Lower leg skin (tissue), 3 donors: ENCODE measurements around the gene ANKRD45.

Experiments used
- CTCF ChIP-seq, 3 donors: fragments of 450-650 bp; IDR thresholded peaks; one replicate each; pipeline ENCODE4 v1.5.1; 2016; ENCODE audit warnings: antibody characterized with exemption in 3 of 3, mild to moderate bottlenecking in 3 of 3, moderate library complexity in 2 of 3
- POLR2A ChIP-seq, 2 donors: fragments of 450-650 bp; IDR thresholded peaks; one replicate each; pipeline ENCODE4 v1.6.1; 2016 to 2017; ENCODE audit warnings: antibody characterized with exemption in 2 of 2, mild to moderate bottlenecking in 1 of 2, moderate library complexity in 1 of 2

GRCh38 chr1:173693238-173693637 is 23.6 kb upstream of the ANKRD45 start:
- no peak for TF ChIP-seq CTCF (IDR thresholded peaks at IDR 0.05)
- no peak for TF ChIP-seq POLR2A (IDR thresholded peaks at IDR 0.05)
